PC-3 (cell line): ENCODE measurements around the gene AUP1. TPM values are rescaled to one million over a fixed set of nuclear protein-coding genes. Genes with fewer than 3 reads are reported as not detected.

ENCODE experiments used
- ATAC-seq: fragments of 200-7000 bp; cut with Tn5 transposase; 2 replicates; pipeline ENCODE4 v1.9.1; 2020; ENCODE audit warnings: mild to moderate bottlenecking, moderate library complexity
- BruUV-seq: library from RNA; stranded (reverse); fragments of 400-500 nt; replicated peaks from 2 replicates; lab custom pipeline; 2021; lab: Mats Ljungman, UMichigan
- CTCF ChIA-PET: fragments of 300-600 bp; sonication (Branson Sonifier 250); formaldehyde crosslinking; loops from one replicate; lab custom pipeline; 2022; ENCODE audit warnings: antibody characterized with exemption; lab: Charles Lee
- POLR2A ChIA-PET: fragments of 300-600 bp; sonication (Branson Sonifier 250); formaldehyde crosslinking; loops from one replicate; lab custom pipeline; 2022; ENCODE audit warnings: antibody characterized with exemption; ENCODE audit not compliant: unreplicated experiment; lab: Charles Lee
- DNase-seq: peaks from one replicate; pipeline ENCODE4 v3.0.0-alpha.2; 2015
- H2AFZ ChIP-seq: fragments of 300-600 bp; sonication (generic); 2 replicates; pipeline ENCODE4 v1.6.0; 2016; ENCODE audit warnings: antibody characterized with exemption, low read length
- H3F3A ChIP-seq: fragments of 300-600 bp; sonication (generic); one replicate; pipeline ENCODE4 v1.6.0; 2017; ENCODE audit warnings: antibody characterized with exemption, low read length, control low read depth, mild to moderate bottlenecking; ENCODE audit not compliant: unreplicated experiment
- H3K27ac ChIP-seq: fragments of 300-600 bp; sonication (generic); 2 replicates; pipeline ENCODE4 v1.5.1; 2016; ENCODE audit warnings: mild to moderate bottlenecking, low read length
- H3K27me3 ChIP-seq: fragments of 300-600 bp; sonication (generic); 2 replicates; pipeline ENCODE4 v1.6.1; 2016; ENCODE audit warnings: low read length, mixed read lengths
- H3K36me3 ChIP-seq: fragments of 300-600 bp; sonication (generic); 2 replicates; pipeline ENCODE4 v1.6.1; 2016; ENCODE audit warnings: low read depth, mixed run types, low read length, mixed read lengths
- H3K4me1 ChIP-seq: fragments of 300-600 bp; sonication (generic); 2 replicates; pipeline ENCODE4 v1.5.1; 2016; ENCODE audit warnings: low read length; ENCODE audit not compliant: insufficient read depth
- H3K4me2 ChIP-seq: fragments of 300-600 bp; sonication (generic); 2 replicates; pipeline ENCODE4 v1.6.0; 2016; ENCODE audit warnings: low read length
- H3K4me3 ChIP-seq: fragments of 300-600 bp; sonication (generic); 2 replicates; pipeline ENCODE4 v1.5.1; 2016; ENCODE audit warnings: mild to moderate bottlenecking, low read length, mixed read lengths
- H3K79me2 ChIP-seq: fragments of 300-600 bp; sonication (generic); 2 replicates; pipeline ENCODE4 v1.6.1; 2017; ENCODE audit warnings: low read length, mixed read lengths
- H3K9ac ChIP-seq: fragments of 300-600 bp; sonication (generic); 2 replicates; pipeline ENCODE4 v1.6.0; 2016; ENCODE audit warnings: mild to moderate bottlenecking, low read length
- H3K9me2 ChIP-seq: fragments of 300-600 bp; sonication (generic); replicated peaks from 2 replicates; pipeline ENCODE4 v1.6.1; 2016; ENCODE audit warnings: mixed run types, low read length, mixed read lengths
- H3K9me3 ChIP-seq: fragments of 300-600 bp; sonication (generic); 2 replicates; pipeline ENCODE4 v1.6.1; 2016; ENCODE audit warnings: low read length, mixed read lengths
- H4K20me1 ChIP-seq: fragments of 300-600 bp; sonication (generic); 2 replicates; pipeline ENCODE4 v1.6.1; 2016; ENCODE audit warnings: low read length, mixed read lengths
- CTCF ChIP-seq: fragments of 300-600 bp; sonication (generic); conservative IDR thresholded peaks from 2 replicates; pipeline ENCODE4 v1.5.1; 2017; ENCODE audit warnings: antibody characterized with exemption, low read depth, mild to moderate bottlenecking, low read length
- EZH2 ChIP-seq: fragments of 300-600 bp; sonication (generic); IDR thresholded peaks from one replicate; pipeline ENCODE4 v1.6.1; 2017; ENCODE audit warnings: antibody characterized with exemption, mild to moderate bottlenecking, low read length; ENCODE audit not compliant: unreplicated experiment
- EZH2phosphoT487 ChIP-seq: fragments of 300-600 bp; sonication (generic); IDR thresholded peaks from 2 replicates; pipeline ENCODE4 v1.6.1; 2018; ENCODE audit warnings: mild to moderate bottlenecking, antibody characterized with exemption, low read length, borderline replicate concordance
- intact Hi-C: fragments of 100-400 bp; cut with micrococcal nuclease; formaldehyde crosslinking; loops from 2 replicates; pipeline ENCODE4 v1.9.0; 2023
- total RNA-seq: library from RNA; depleted of rRNA; stranded (reverse); fragments of >200 nt; gene quantifications from 2 replicates; pipeline ENCODE4 v1.2.3, GENCODE V29; 2014

The AUP1 gene
- total RNA-seq, 1 experiment from 2014 or later, result 233 TPM

- H3K9me2 ChIP-seq, result no peaks in the 10 kb centered on the region
- no TSS peak for BruUV-seq
- H3K4me2 ChIP-seq, result no peak overlapping the region
- no peak overlapping the region for H3K9ac ChIP-seq
- H2AFZ ChIP-seq, result no peak overlapping the region
- no peak overlapping the region for H3K4me3 ChIP-seq
- H4K20me1 ChIP-seq, result no peaks in the 10 kb centered on the region
- intact Hi-C loops, result no loop called here
- no peak overlapping the region for H3K27ac ChIP-seq
- H3K27me3 ChIP-seq, result no peaks in the 10 kb centered on the region
- DNase-seq (no peak), ATAC-seq (no peak)
- no peaks in the 10 kb centered on the region for H3F3A ChIP-seq
- H3K36me3 ChIP-seq, result peaks cover 2% of the 10 kb centered on the region; the same call in 1 of the 2 replicates
- CTCF ChIA-PET, result no interaction called here
- peaks cover 20% of the 10 kb centered on the region for H3K79me2 ChIP-seq
- no peaks in the 10 kb centered on the region for H3K9me3 ChIP-seq
- peaks cover 20% of the 10 kb centered on the region for H3K4me1 ChIP-seq
- TF ChIP-seq EZH2 (no peak), EZH2phosphoT487 (no peak), CTCF (no peak)
- POLR2A ChIA-PET, result no interaction called here
These were observed 19.2 kb downstream of the AUP1 start for GRCh38 chr2:74510272-74510671.

GRCh38 chr2:74507926-74508520 lies 21.5 kb downstream of the AUP1 start:
- POLR2A ChIA-PET, result no interaction called here
- H3K4me1 ChIP-seq, result peaks cover 18% of the 10 kb centered on the region
- no peaks in the 10 kb centered on the region for H3K9me3 ChIP-seq
- H4K20me1 ChIP-seq, result no peaks in the 10 kb centered on the region
- peaks cover 7% of the 10 kb centered on the region for H3K36me3 ChIP-seq
- peak overlapping the region; percentile 95 for H3K4me3 ChIP-seq
- H2AFZ ChIP-seq, result peak overlapping the region; percentile 84
- ATAC-seq (peak; percentile 62), DNase-seq (peak; percentile 39)
- intact Hi-C loops, result loop anchor here (1.0 to 2.0 kb wide), 3 partner anchors 21 to 53 kb away; partner anchors contain the start of genes AUP1, HTRA2, INO80B and TTC31
- peak overlapping the region; percentile 93 for H3K4me2 ChIP-seq
- H3K9ac ChIP-seq, result peak overlapping the region; percentile 99
- peak overlapping the region; percentile 94; the same call in 1 of the 2 replicates for H3K27ac ChIP-seq
- BruUV-seq, result TSS peak; percentile 89
- H3K27me3 ChIP-seq, result no peaks in the 10 kb centered on the region
- TF ChIP-seq EZH2 (no peak), EZH2phosphoT487 (no peak), CTCF (no peak)
- H3F3A ChIP-seq, result no peaks in the 10 kb centered on the region
- no peaks in the 10 kb centered on the region for H3K9me2 ChIP-seq
- CTCF ChIA-PET, result no interaction called here
- H3K79me2 ChIP-seq, result peaks cover 22% of the 10 kb centered on the region
